ENCODE data around the gene SLC6A8.

DNA sequence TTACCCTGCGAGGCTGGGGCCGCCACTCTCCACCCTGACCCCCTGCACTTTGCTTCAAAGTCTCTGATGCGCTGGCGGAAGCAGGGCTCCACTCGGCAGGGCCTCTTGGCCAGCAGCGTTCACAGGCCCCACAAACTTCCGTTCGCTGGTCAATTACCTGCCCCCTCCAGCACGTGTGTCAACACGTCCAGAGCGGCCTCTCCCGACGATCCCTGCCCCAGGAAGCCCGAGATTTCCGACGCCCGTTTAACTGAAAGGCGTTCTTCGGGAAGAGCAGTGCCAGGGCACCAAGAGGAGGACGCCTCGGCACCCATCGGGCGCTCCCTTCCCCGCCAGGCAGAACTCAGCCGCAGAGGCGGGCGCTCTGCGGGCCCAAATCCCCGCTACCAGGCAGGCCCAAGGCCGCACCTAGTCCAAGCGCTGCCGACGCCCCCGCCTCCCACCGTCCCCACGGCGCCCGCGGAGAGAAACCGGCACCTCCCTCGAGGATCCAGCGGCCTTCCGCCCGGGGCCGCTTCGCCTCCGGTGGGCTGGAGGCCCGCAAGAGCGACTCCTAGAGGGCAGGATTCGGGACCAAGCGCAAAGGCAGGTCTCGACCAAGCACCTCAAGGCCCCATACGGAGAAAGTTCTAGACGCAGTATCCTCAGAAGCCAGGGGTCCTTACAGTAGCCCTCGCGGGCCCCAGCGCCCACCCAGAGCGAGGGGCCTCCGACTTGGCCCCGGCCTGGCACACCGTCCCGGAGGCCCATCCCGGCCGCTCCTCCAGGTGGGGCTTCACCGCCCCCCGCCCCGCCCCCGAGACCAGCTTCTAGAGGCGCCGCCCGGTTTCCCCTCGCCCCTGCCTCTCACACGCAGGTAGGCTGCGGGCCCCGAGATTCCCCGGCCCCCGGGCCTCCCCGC, 35.9 kb downstream of the SLC6A8 start:
- TF ChIP-seq FOXA1 (IDR thresholded peaks at IDR 0.05) (no peak), CTBP1 (IDR thresholded peaks at IDR 0.05; ENCODE audit: borderline replicate concordance) (no peak), SUZ12 (IDR thresholded peaks at IDR 0.05) (no peak), TARDBP (IDR thresholded peaks at IDR 0.05) (no peak), ZNF384 (IDR thresholded peaks at IDR 0.05) (no peak), HDGF (IDR thresholded peaks at IDR 0.05; ENCODE audit: borderline replicate concordance) (no peak)

Data from HEK293T (cell line).